Neuron (in vitro differentiated cells): ENCODE measurements around the gene RFX3.

Source experiments
- H2AFZ ChIP-seq: one replicate; pipeline ENCODE4 v1.6.1; 2013; ENCODE audit warnings: low read depth, mild to moderate bottlenecking, inconsistent platforms, low read length, moderate library complexity
- H3K27me3 ChIP-seq: one replicate; pipeline ENCODE4 v1.6.1; 2013; ENCODE audit warnings: low read length; ENCODE audit not compliant: insufficient read depth
- H3K36me3 ChIP-seq: one replicate; pipeline ENCODE4 v1.6.1; 2013; ENCODE audit warnings: low read length; ENCODE audit not compliant: insufficient read depth
- H3K4me1 ChIP-seq: one replicate; pipeline ENCODE4 v1.6.1; 2013; ENCODE audit warnings: low read length; ENCODE audit not compliant: insufficient read depth
- H3K4me3 ChIP-seq: 2 replicates; pipeline ENCODE4 v1.5.1; 2013; ENCODE audit warnings: mild to moderate bottlenecking, low read length, moderate library complexity
- H3K9me3 ChIP-seq: one replicate; pipeline ENCODE4 v1.6.1; 2013; ENCODE audit warnings: low read length

RFX3 gene

DNA sequence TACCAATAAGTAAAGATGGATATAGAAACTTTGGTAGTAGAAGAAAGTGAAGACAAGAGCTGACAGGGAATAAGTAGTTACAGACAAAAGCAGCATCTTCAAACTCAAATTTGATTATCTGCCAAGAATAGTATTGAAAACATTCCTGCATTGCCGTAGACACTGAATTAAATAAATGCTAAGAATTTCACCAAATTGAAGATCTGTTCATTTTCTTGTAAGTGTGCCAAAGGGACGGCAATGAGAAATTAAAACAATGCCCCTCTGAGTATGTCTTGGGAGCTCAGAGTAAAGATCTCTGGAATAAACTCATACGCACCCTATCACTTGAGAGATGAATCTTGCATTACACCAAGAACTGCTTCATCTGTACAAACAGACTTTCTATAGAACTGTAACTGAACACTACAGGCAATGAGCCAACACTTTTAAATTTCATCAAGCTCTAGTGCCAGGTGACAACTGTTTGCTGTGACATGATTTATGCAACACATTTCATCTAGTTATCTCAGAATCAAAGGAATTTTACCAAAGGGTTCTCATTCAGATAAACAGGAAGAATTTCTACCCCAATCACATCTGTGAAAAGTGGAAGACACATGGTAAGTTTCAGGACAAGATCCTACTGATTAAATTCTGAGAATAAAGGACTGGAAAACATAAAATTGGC lies 66.9 kb downstream of the RFX3 start:
- peaks cover 2% of the 10 kb centered on the region for H3K9me3 ChIP-seq
- H3K4me1 ChIP-seq: no peaks in the 10 kb centered on the region
- H3K4me3 ChIP-seq: no peak overlapping the region
- H3K36me3 ChIP-seq: peaks cover 8% of the 10 kb centered on the region
- no peaks in the 10 kb centered on the region for H3K27me3 ChIP-seq
- no peak overlapping the region for H2AFZ ChIP-seq

DNA sequence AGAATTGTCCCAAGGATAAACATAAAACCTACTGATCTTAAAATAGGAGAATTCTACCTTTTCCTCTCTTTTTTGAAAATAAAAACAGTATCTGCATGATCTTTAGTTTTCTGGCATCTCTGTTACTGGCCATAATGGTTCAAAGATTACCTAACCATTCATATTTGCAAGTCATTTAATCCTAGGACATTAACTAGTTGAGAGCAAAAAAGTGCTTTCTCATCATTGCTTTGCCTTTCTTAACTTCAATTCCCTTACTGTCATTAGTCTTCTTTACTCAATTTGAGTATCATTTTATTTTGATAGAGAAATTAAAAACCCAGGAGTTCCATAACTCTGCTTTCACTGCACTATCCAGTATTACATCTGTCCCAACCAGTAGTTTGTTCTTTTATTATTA lies 68.6 kb downstream of the RFX3 start:
- H3K9me3 ChIP-seq: no peaks in the 10 kb centered on the region
- H3K4me1 ChIP-seq: no peaks in the 10 kb centered on the region
- peaks cover 7% of the 10 kb centered on the region for H3K36me3 ChIP-seq
- no peak overlapping the region for H2AFZ ChIP-seq
- no peak overlapping the region for H3K4me3 ChIP-seq
- H3K27me3 ChIP-seq: no peaks in the 10 kb centered on the region

DNA sequence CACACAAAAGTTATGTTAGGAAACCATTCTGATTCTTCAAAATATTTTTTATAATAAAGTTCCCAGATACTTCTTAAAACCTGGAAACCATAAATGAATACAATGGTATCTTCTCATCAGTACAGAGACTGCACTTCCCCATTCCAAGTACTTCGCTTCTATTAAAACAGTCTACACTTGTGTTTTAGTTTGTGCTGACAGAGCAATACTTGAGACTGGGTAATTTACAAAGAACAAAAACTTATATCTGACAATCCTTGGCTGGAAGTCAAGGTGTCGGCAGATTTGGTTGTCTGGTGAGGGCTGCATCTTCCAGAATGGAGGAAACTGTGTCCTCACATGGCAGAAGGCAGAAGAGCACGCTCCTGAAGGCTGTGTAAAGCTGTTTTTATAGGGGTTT lies 70.1 kb downstream of the RFX3 start:
- Histone ChIP-seq H3K4me1 (no peaks in the 10 kb centered on the region), H3K9me3 (no peaks in the 10 kb centered on the region), H2AFZ (no peak overlapping the region), H3K36me3 (peaks cover 7% of the 10 kb centered on the region), H3K27me3 (no peaks in the 10 kb centered on the region), H3K4me3 (no peak overlapping the region)

DNA sequence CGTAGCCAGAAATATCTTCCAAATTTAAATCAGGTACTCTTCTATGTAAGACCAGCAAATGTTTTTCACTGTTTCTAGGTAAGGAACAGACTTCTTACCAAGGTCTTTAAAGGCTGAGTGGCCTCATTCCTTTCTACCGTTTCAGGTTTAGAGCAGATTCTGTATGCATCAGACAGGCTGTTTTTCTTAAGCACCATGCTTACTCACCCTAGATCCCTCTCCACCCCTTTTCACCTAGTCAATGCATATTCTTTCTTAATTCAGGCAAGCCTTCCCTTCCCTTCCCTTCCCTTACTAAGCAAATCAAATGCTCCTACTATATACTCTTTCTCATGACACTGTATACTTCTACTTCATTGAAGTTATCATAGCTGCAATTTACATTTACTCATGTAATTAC lies 70.7 kb downstream of the RFX3 start:
- H2AFZ ChIP-seq: no peak overlapping the region
- peaks cover 7% of the 10 kb centered on the region for H3K36me3 ChIP-seq
- H3K4me3 ChIP-seq: no peak overlapping the region
- no peaks in the 10 kb centered on the region for H3K27me3 ChIP-seq
- no peaks in the 10 kb centered on the region for H3K4me1 ChIP-seq
- no peaks in the 10 kb centered on the region for H3K9me3 ChIP-seq

DNA sequence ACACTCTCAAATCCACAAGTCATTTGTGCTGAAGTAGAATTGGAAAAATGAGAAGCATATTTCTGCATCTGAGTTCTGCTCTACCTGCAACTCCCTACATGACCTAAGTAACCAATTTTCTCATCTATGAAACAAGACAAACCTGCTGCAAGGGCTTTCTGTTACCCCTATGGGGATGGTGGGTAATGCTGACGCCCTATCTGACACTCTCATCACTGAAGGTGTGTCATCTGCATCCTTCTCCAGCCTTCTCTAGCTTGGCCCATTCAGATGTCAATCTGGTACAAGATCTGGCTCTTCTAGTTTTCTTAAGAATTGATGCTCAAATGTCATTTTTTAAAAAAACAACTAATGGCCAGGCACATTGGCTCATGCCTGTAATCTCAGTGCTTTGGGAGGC lies 73.8 kb downstream of the RFX3 start:
- Histone ChIP-seq H3K36me3 (peaks cover 2% of the 10 kb centered on the region), H3K4me1 (peaks cover 10% of the 10 kb centered on the region), H3K9me3 (no peaks in the 10 kb centered on the region), H3K27me3 (no peaks in the 10 kb centered on the region), H2AFZ (no peak overlapping the region), H3K4me3 (no peak overlapping the region)

DNA sequence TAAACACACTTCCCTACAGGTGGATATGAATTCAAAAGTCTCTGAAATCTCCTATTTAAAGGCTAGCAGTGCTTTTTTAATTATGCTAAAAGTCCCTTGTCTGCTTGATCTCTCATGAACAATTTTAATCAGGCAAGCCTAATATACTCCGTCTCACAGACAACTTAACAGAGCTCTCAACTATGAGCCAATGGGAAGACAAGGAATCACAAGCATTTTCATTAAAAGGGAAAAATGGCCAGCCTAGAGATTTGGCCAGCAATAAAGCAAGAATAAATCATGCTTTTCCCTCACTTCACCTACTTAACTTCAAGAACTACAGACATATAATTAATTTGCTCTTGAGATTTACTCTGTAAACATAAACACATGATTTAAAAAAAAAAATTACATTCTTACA lies 78.0 kb downstream of the RFX3 start:
- Histone ChIP-seq H3K27me3 (no peaks in the 10 kb centered on the region), H2AFZ (no peak overlapping the region), H3K4me1 (peaks cover 19% of the 10 kb centered on the region), H3K4me3 (no peak overlapping the region), H3K9me3 (peaks cover 5% of the 10 kb centered on the region), H3K36me3 (peaks cover 6% of the 10 kb centered on the region)

DNA sequence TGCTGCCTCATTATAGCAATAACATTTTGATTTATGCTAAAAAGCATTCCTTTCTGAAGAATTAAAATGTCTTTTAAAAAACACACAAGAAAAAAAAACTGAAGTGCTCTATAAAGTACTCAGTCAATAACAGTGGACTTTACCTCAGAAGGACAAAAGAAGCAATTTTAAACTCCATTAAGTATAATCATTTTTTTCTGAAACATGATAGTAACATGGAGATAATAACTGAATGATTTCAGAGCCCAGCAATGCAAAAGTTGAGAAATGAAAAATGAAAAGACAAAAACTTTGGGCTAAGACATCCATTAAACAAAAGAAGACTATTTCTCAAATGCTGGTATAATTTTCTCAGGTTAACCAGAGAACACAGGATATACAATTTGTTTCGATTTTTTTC lies 78.7 kb downstream of the RFX3 start:
- Histone ChIP-seq H3K36me3 (peaks cover 6% of the 10 kb centered on the region), H3K9me3 (peaks cover 5% of the 10 kb centered on the region), H2AFZ (no peak overlapping the region), H3K27me3 (no peaks in the 10 kb centered on the region), H3K4me1 (peaks cover 19% of the 10 kb centered on the region), H3K4me3 (no peak overlapping the region)

DNA sequence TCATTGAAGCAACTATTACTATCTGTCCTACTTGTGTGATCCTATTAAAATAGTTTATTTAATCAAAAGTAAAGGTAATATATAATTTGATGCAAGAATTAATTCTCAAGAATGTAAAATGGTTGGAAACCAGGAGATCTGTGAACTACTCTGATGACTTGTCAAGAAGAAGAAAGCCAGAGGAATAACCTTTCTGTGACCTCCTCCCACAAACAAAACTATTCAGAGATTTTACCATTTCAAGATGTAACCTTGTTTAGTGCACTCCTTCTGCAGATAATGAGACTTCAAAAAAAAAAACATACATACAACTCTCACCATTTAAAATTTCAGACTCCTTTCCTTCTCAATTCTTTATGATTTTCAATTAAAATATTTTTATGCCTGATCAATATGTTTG lies 79.5 kb downstream of the RFX3 start:
- Histone ChIP-seq H3K36me3 (peaks cover 6% of the 10 kb centered on the region), H3K9me3 (peaks cover 5% of the 10 kb centered on the region), H3K27me3 (no peaks in the 10 kb centered on the region), H3K4me1 (peaks cover 19% of the 10 kb centered on the region), H2AFZ (no peak overlapping the region), H3K4me3 (no peak overlapping the region)

DNA sequence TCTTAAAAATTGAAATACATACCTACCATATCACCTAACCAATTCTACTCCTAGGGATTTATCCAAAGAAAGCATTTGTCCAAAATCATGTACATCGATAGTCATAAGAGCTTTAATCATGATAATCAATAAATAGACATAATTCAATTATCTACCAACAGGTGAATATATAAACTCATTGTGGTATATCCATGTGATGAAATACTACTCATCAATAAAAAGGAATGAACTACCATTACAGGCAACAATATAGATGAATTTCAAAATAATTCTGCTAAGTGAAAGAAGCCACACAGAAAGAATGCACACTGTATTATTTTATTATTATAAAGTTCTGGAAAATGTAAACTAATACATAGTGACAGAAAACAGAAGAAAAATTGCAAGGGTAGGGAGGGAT lies 81.8 kb downstream of the RFX3 start:
- Histone ChIP-seq H3K4me3 (no peak overlapping the region), H3K27me3 (no peaks in the 10 kb centered on the region), H3K4me1 (peaks cover 19% of the 10 kb centered on the region), H3K9me3 (peaks cover 5% of the 10 kb centered on the region), H3K36me3 (peaks cover 6% of the 10 kb centered on the region), H2AFZ (no peak overlapping the region)

DNA sequence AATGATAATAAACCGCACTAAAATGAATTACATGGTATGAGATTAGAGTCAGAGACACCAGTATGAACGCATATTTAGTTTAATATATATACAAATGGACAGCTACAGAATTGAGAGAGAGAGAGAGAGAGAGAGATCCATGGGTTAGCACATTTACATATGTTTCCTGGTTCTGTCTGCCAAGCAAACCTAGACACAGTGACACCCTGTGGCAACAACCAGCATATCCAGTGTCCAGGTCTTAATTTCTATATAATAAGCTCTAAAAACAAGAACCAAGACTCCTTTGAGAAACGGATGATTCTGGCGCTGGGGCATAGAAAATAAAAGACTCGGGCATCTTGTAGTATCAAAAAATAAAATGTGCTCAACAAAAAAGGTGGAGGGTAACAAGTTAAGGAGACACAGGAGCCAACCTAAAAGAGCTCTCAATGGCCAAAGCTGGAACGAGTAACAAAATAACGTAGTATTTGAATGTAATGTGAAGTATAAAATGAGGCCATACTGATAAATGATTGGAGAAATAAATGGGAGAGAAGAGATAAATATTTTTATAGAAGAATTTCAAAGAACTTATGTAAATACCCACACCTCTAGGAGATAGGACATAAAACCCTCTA lies 84.5 kb downstream of the RFX3 start:
- no peaks in the 10 kb centered on the region for H3K27me3 ChIP-seq
- H3K36me3 ChIP-seq: peaks cover 6% of the 10 kb centered on the region
- H3K4me3 ChIP-seq: no peak overlapping the region
- peaks cover 3% of the 10 kb centered on the region for H3K4me1 ChIP-seq
- no peak overlapping the region for H2AFZ ChIP-seq
- peaks cover 5% of the 10 kb centered on the region for H3K9me3 ChIP-seq

DNA sequence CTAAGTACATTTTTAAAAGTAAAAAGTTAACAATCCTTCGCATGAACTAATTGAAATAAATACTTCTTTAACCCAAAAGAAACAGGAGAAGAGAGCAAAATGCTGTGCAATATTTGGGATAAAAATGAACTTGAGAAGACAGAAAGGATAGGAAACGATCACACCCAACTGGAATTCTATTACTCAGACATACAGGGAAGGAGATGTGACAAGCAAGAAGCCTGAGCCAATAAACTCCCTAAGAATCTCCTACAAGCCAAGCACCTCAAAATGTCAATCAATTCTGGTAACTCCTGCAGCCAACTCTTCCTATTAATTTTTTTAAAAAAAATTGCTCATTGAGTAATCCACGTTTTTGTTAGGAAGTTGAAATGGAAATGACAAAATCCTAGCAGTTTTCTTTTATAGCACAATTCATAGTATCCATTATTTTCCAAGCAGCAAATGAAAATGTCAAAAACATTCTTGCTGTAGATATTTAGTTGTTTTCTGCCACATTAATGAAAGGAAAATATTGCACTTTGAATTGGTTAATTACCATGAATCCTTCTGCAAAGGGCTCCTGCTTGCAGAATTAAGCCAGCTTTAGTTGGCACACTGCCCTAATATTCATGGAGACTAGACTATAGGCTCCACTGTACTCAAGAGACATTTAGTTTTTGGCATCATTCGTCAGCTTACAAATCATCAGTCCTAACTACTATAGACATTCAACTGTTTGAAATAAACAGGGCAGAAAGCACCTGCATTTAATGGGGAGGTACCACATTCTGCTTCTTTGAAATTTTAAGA lies 89.0 kb downstream of the RFX3 start:
- Histone ChIP-seq H3K27me3 (no peaks in the 10 kb centered on the region), H3K4me3 (no peak overlapping the region), H2AFZ (no peak overlapping the region), H3K4me1 (no peaks in the 10 kb centered on the region), H3K9me3 (peaks cover 2% of the 10 kb centered on the region), H3K36me3 (no peaks in the 10 kb centered on the region)

DNA sequence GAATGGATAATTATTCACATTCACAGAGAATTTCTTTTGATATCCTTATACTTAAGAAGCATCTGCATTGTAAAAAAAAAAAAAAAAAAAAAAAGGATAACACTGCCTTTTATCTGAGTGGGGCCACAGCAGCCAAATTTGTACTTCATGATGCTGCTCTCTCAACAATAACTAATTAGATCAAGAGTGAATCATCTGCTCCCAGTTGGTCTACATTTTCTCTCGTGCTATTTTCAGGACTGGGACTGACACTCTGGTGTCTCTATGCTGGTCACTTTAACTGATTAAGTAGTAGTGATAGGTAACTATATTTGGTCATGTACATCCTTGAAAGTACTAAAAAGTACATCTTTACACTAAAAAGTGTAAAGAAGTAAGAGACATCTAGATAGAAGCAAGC lies 90.1 kb downstream of the RFX3 start:
- Histone ChIP-seq H2AFZ (no peak overlapping the region), H3K4me1 (no peaks in the 10 kb centered on the region), H3K36me3 (no peaks in the 10 kb centered on the region), H3K27me3 (no peaks in the 10 kb centered on the region), H3K4me3 (no peak overlapping the region), H3K9me3 (peaks cover 2% of the 10 kb centered on the region)

DNA sequence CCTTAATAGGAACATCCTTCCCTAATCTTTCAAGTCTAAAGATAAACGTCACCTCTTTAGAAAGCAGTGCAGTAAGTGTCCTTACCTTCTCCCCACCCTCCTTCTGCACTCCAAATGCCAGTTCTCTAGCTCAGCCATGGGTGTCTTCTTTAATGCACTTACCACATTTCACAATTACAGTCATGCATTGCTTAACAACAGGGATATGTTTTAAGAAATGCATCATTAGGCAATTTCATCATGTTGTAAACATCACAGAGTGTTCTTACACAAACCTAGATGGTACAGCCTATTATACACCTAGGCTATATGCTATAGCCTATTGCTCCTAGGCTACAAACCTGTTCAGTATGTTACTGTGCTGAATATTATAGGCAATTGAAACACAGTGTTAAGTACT lies 91.2 kb downstream of the RFX3 start:
- no peak overlapping the region for H3K4me3 ChIP-seq
- H2AFZ ChIP-seq: no peak overlapping the region
- peaks cover 3% of the 10 kb centered on the region for H3K36me3 ChIP-seq
- H3K4me1 ChIP-seq: no peaks in the 10 kb centered on the region
- H3K9me3 ChIP-seq: peaks cover 2% of the 10 kb centered on the region
- no peaks in the 10 kb centered on the region for H3K27me3 ChIP-seq
